Activated T-helper 1 cell treated with Interleukin-2 at 50 U/mL for 16 hours (primary cell): ENCODE results near the gene LEMD3.

Experiments
- DNase-seq: peaks from one replicate; pipeline ENCODE4 v3.0.0-alpha.2; 2020; ENCODE audit warnings: low read depth

Gene LEMD3

GRCh38 chr12:65169320-65170208 lies at the start of gene LEMD3:
Gene LEMD3, plus strand, starts transcription at chr12:65169583. Its CDS starts 14 bp downstream, at chr12:65169597.
- peak; percentile 89 for DNase-seq

- no peak for DNase-seq
Measured at GRCh38 chr12:65121049-65121955, 48.1 kb upstream of the LEMD3 start, which contains the start of gene WIF1. Gene WIF1, minus strand, starts transcription at chr12:65121305. Its CDS starts 114 bp downstream, at chr12:65121191.

- no peak for DNase-seq
Measured at GRCh38 chr12:65121956-65122469, 47.4 kb upstream of the LEMD3 start.

GRCh38 chr12:65122703-65123102 lies 46.7 kb upstream of the LEMD3 start:
- DNase-seq = no peak

- DNase-seq = no peak
Measured at GRCh38 chr12:65123435-65124063, 45.8 kb upstream of the LEMD3 start.

- DNase-seq = no peak
Measured at GRCh38 chr12:65125247-65125646, 44.1 kb upstream of the LEMD3 start.

- no peak for DNase-seq
Measured at GRCh38 chr12:65125975-65126374, 43.4 kb upstream of the LEMD3 start.

- no peak for DNase-seq
Measured at GRCh38 chr12:65126482-65126881, 42.9 kb upstream of the LEMD3 start.

- DNase-seq = no peak
Measured at GRCh38 chr12:65133879-65134278, 35.5 kb upstream of the LEMD3 start.

- DNase-seq = no peak
Measured at GRCh38 chr12:65139389-65139788, 30.0 kb upstream of the LEMD3 start.

- no peak for DNase-seq
Measured at GRCh38 chr12:65140738-65141137, 28.6 kb upstream of the LEMD3 start.

- no peak for DNase-seq
Measured at GRCh38 chr12:65147312-65147905, 22.0 kb upstream of the LEMD3 start.

GRCh38 chr12:65152012-65152411 lies 17.4 kb upstream of the LEMD3 start:
- DNase-seq = no peak

GRCh38 chr12:65152596-65152995 lies 16.8 kb upstream of the LEMD3 start:
- no peak for DNase-seq

- no peak for DNase-seq
Measured at GRCh38 chr12:65155784-65156183, 13.6 kb upstream of the LEMD3 start.

- DNase-seq = no peak
Measured at GRCh38 chr12:65156366-65156841, 13.0 kb upstream of the LEMD3 start.

- DNase-seq = no peak
Measured at GRCh38 chr12:65157091-65157490, 12.3 kb upstream of the LEMD3 start.

GRCh38 chr12:65162609-65163008 lies 6.8 kb upstream of the LEMD3 start:
- DNase-seq = no peak

- DNase-seq = no peak
Measured at GRCh38 chr12:65164244-65164643, 5.1 kb upstream of the LEMD3 start.

- no peak for DNase-seq
Measured at GRCh38 chr12:65164774-65165173, 4.6 kb upstream of the LEMD3 start.

GRCh38 chr12:65168681-65169319 lies 583 bp upstream of the LEMD3 start:
- DNase-seq = no peak
